ENCODE measurements around the gene ANK3. TPM values are rescaled to one million over a fixed set of nuclear protein-coding genes. Genes with fewer than 3 reads are reported as not detected.

ANK3 gene
- polyA plus RNA-seq, 1 experiment, result 0.13 TPM

GRCh38 chr10:60135020-60135419 lies 254.7 kb downstream of the ANK3 start:
- no peaks in the 10 kb centered on the region; the same call in 1 of the 2 replicates for H3K27me3 ChIP-seq (ENCODE audit: control insufficient read depth, insufficient read depth, low read length)
- H3K36me3 ChIP-seq (ENCODE audit: control insufficient read depth, insufficient read depth, low read length), result no peaks in the 10 kb centered on the region
- H3K4me3 ChIP-seq (ENCODE audit: low read depth, low read length), result no peak overlapping the region
- TF ChIP-seq CTCF (IDR thresholded peaks at IDR 0.05; ENCODE audit: insufficient read depth, low read depth, low read length), result no peak
- DNase-seq (ENCODE audit: low read depth), result no peak
- ChIA-PET CTCF (interaction anchor here (1.2 kb wide), 1 partner anchor 20 kb away, joined by 3 read pairs; no protein-coding TSS in a partner anchor), POLR2A (no interaction called here)

- TF ChIP-seq CTCF (IDR thresholded peaks at IDR 0.05; ENCODE audit: insufficient read depth, low read depth, low read length), result no peak
- H3K27me3 ChIP-seq (ENCODE audit: control insufficient read depth, insufficient read depth, low read length), result no peaks in the 10 kb centered on the region; the same call in 1 of the 2 replicates
- H3K36me3 ChIP-seq (ENCODE audit: control insufficient read depth, insufficient read depth, low read length), result no peaks in the 10 kb centered on the region
- no peak for DNase-seq (ENCODE audit: low read depth)
- ChIA-PET POLR2A (no interaction called here), CTCF (interaction anchor here (0.5 to 1.2 kb wide), 2 partner anchors 20 to 34 kb away, joined by 3 read pairs; no protein-coding TSS in a partner anchor)
- H3K4me3 ChIP-seq (ENCODE audit: low read depth, low read length), result no peak overlapping the region
These were observed 255.1 kb downstream of the ANK3 start for GRCh38 chr10:60134548-60134947.

DNA sequence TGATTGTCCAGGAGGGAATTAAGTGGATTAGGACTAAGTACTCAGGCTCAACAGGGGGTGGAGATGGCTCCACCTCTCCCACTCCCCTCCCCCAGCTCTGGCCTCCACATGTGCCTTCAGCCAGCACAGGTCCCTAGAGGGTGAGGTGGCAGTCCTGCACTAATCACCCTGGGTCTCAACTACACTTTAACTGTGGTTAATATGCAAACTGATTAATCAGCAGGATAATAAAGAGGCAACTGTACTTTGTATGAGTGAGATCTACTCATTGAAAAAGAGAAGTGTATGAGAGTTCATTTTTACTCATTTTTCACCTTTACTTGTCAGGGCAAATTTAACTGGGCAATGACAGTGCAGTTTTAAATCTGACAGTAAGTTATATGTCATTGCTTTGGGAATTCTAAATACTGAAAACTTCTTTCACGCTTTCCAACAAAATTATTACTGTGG lies 259.5 kb downstream of the ANK3 start:
- no peak for DNase-seq (ENCODE audit: low read depth)
- POLR2A ChIA-PET, result no interaction called here
- CTCF ChIA-PET, result interaction anchor here (0.6 to 0.9 kb wide), 2 partner anchors 16 to 29 kb away, joined by 3 read pairs; no protein-coding TSS in a partner anchor
- no peaks in the 10 kb centered on the region for H3K36me3 ChIP-seq (ENCODE audit: control insufficient read depth, insufficient read depth, low read length)
- H3K4me3 ChIP-seq (ENCODE audit: low read depth, low read length), result no peak overlapping the region
- TF ChIP-seq CTCF (IDR thresholded peaks at IDR 0.05; ENCODE audit: insufficient read depth, low read depth, low read length), result no peak
- no peaks in the 10 kb centered on the region; the same call in 1 of the 2 replicates for H3K27me3 ChIP-seq (ENCODE audit: control insufficient read depth, insufficient read depth, low read length)

DNA sequence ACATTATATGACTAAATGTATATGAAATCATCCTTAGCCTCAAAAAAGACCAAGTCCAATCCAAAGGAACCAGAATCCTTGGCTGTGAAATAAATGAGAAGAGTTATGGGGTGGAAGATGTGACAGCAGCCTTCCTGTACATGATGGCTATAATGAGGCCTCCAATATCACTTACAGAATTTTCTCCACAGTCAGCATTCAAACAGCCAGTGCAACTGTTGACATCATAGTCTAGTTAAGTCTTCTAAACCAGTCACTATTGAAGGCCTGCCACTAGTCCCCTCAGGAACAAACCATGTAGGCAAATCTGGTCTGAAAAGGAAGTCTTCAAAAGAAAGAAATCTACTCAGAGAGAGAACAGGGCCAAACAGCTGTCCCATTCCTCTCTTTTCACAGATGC lies 263.8 kb downstream of the ANK3 start:
- H3K27me3 ChIP-seq (ENCODE audit: control insufficient read depth, insufficient read depth, low read length), result no peaks in the 10 kb centered on the region
- CTCF ChIA-PET, result no interaction called here

GRCh38 chr10:60124536-60124935 lies 265.1 kb downstream of the ANK3 start:
- H3K4me3 ChIP-seq (ENCODE audit: low read depth, low read length), result no peak overlapping the region
- no peaks in the 10 kb centered on the region for H3K27me3 ChIP-seq (ENCODE audit: control insufficient read depth, insufficient read depth, low read length)
- ChIA-PET POLR2A (no interaction called here), CTCF (interaction anchor here (2.5 kb wide), 1 partner anchor 10 kb away, joined by 14 read pairs; no protein-coding TSS in a partner anchor)
- no peak for DNase-seq (ENCODE audit: low read depth)
- no peaks in the 10 kb centered on the region for H3K36me3 ChIP-seq (ENCODE audit: control insufficient read depth, insufficient read depth, low read length)
- TF ChIP-seq CTCF (IDR thresholded peaks at IDR 0.05; ENCODE audit: insufficient read depth, low read depth, low read length), result no peak

More for the DNA sequence above, 263.8 kb downstream of the ANK3 start:
- Histone ChIP-seq H3K36me3 (ENCODE audit: control insufficient read depth, insufficient read depth, low read length) (no peaks in the 10 kb centered on the region), H3K4me3 (ENCODE audit: low read depth, low read length) (no peak overlapping the region)
- POLR2A ChIA-PET, result no interaction called here
- TF ChIP-seq CTCF (IDR thresholded peaks at IDR 0.05; ENCODE audit: insufficient read depth, low read depth, low read length), result no peak
- no peak for DNase-seq (ENCODE audit: low read depth)

All from BJ (cell line).